Chondrocyte (in vitro differentiated cells): ENCODE results near the gene CCL4L2. TPM values are rescaled to one million over a fixed set of nuclear protein-coding genes. Genes with fewer than 3 reads are reported as not detected.
"Not testable (repeated sequence)": the region's sequence is repeated elsewhere in the genome, so short reads cannot be mapped to it uniquely, and the experiment has no call there.

Experiments
- DNase-seq: peaks from one replicate; pipeline ENCODE4 v3.0.0; 2021; ENCODE audit warnings: mixed read lengths, low spot score
- H3K27ac Mint-ChIP-seq: one replicate; pipeline ENCODE4 v1.8.0; 2021; ENCODE audit warnings: mild to moderate bottlenecking, moderate library complexity, mixed read lengths; ENCODE audit not compliant: unreplicated experiment
- H3K27me3 Mint-ChIP-seq: 2 replicates; pipeline ENCODE4 v1.8.0; 2021; ENCODE audit warnings: low read depth, mixed read lengths
- H3K36me3 Mint-ChIP-seq: 2 replicates; pipeline ENCODE4 v1.8.0; 2021; ENCODE audit warnings: low read depth, mixed read lengths
- H3K4me1 Mint-ChIP-seq: 2 replicates; pipeline ENCODE4 v1.8.0; 2021; ENCODE audit warnings: low read depth, mild to moderate bottlenecking, mixed read lengths
- H3K4me3 Mint-ChIP-seq: one replicate; pipeline ENCODE4 v1.8.0; 2021; ENCODE audit warnings: mild to moderate bottlenecking, moderate library complexity, mixed read lengths; ENCODE audit not compliant: unreplicated experiment
- H3K9me3 Mint-ChIP-seq: 2 replicates; pipeline ENCODE4 v1.8.0; 2021; ENCODE audit warnings: low read depth, mixed read lengths
- CTCF ChIP-seq: fragments of 200-600 bp; sonication (generic); IDR thresholded peaks from 2 replicates; pipeline ENCODE4 v1.5.0; 2021; ENCODE audit warnings: antibody characterized with exemption, mild to moderate bottlenecking, moderate library complexity
- total RNA-seq: library from RNA; stranded (reverse); gene quantifications from 3 replicates; pipeline ENCODE4 v1.2.1, GENCODE V29; 2021

Gene CCL4L2
- total RNA-seq, 1 donor from 2014 or later = not detected

- Mint-ChIP-seq H3K27ac (no peak overlapping the region), H3K4me1 (peaks cover 3% of the 10 kb centered on the region), H3K27me3 (peaks cover 28% of the 10 kb centered on the region), H3K9me3 (no peaks in the 10 kb centered on the region), H3K36me3 (no peaks in the 10 kb centered on the region), H3K4me3 (no peak overlapping the region)
- no peak for DNase-seq
- no peak for TF ChIP-seq CTCF
Measured at GRCh38 chr17:36205637-36206485, 5.0 kb upstream of the CCL4L2 start.

GRCh38 chr17:36206486-36206821 is 4.4 kb upstream of the CCL4L2 start:
- not testable (repeated sequence) for H3K27ac Mint-ChIP-seq, H3K4me1 Mint-ChIP-seq, H3K4me3 Mint-ChIP-seq, DNase-seq, H3K36me3 Mint-ChIP-seq, H3K9me3 Mint-ChIP-seq
- H3K27me3 Mint-ChIP-seq = peaks cover 29% of the 10 kb centered on the region

- peaks cover 35% of the 10 kb centered on the region for H3K27me3 Mint-ChIP-seq
- DNase-seq, H3K9me3 Mint-ChIP-seq, H3K4me1 Mint-ChIP-seq, H3K36me3 Mint-ChIP-seq, H3K27ac Mint-ChIP-seq, H3K4me3 Mint-ChIP-seq: not testable (repeated sequence)
Measured at GRCh38 chr17:36207383-36207782, 3.5 kb upstream of the CCL4L2 start.

GRCh38 chr17:36209575-36209974 is 1.3 kb upstream of the CCL4L2 start:
- no peak for DNase-seq
- H3K9me3 Mint-ChIP-seq = no peaks in the 10 kb centered on the region

GRCh38 chr17:36211484-36212271 is 815 bp downstream of the CCL4L2 start:
- H3K4me1 Mint-ChIP-seq, H3K9me3 Mint-ChIP-seq, DNase-seq, H3K36me3 Mint-ChIP-seq, H3K27ac Mint-ChIP-seq, H3K4me3 Mint-ChIP-seq: not testable (repeated sequence)
- H3K27me3 Mint-ChIP-seq = peaks cover 46% of the 10 kb centered on the region

More at GRCh38 chr17:36209575-36209974, 1.3 kb upstream of the CCL4L2 start:
- H3K4me3 Mint-ChIP-seq = no peak overlapping the region
- no peaks in the 10 kb centered on the region for H3K36me3 Mint-ChIP-seq
- TF ChIP-seq CTCF = no peak
- no peak overlapping the region for H3K27ac Mint-ChIP-seq
- peaks cover 44% of the 10 kb centered on the region for H3K27me3 Mint-ChIP-seq
- H3K4me1 Mint-ChIP-seq = no peaks in the 10 kb centered on the region

- Mint-ChIP-seq H3K4me1 (no peaks in the 10 kb centered on the region), H3K36me3 (no peaks in the 10 kb centered on the region), H3K9me3 (no peaks in the 10 kb centered on the region), H3K27me3 (peaks cover 41% of the 10 kb centered on the region), H3K4me3 (no peak overlapping the region), H3K27ac (no peak overlapping the region)
- DNase-seq = no peak
- TF ChIP-seq CTCF = no peak
Measured at GRCh38 chr17:36212272-36212605, 1.4 kb downstream of the CCL4L2 start.
